GM12878 (cell line): ENCODE data around the gene MICAL3. TPM values are rescaled to one million over a fixed set of nuclear protein-coding genes. Genes with fewer than 3 reads are reported as not detected.

Experiments used
- CHD2 ChIP-seq: IDR thresholded peaks from 2 replicates; pipeline ENCODE4 v1.6.1; 2011; ENCODE audit warnings: low read depth, low read length, improper control_type of control experiment, borderline replicate concordance
- IRF4 ChIP-seq: IDR thresholded peaks from 2 replicates; pipeline ENCODE4 v1.6.1; 2011; ENCODE audit warnings: low read depth, low read length
- MYB ChIP-seq: fragments of 150-350 bp; IDR thresholded peaks from 2 replicates; pipeline ENCODE4 v1.6.1; 2014; ENCODE audit warnings: mild to moderate bottlenecking, low read depth, low read length, borderline replicate concordance
- TAF1 ChIP-seq: IDR thresholded peaks from 2 replicates; pipeline ENCODE4 v1.6.1; 2011; ENCODE audit warnings: mild to moderate bottlenecking, low read depth, low read length, borderline replicate concordance
- polyA plus RNA-seq, 11 experiments: library from polyadenylated mRNA; depleted of rRNA in 4 of 11; unstranded in 6 of 11; stranded (reverse) in 5 of 11; fragments of >200 nt; fragmentation: Nextera tagmentation in 4 of 11; fragmentation: Illumina TruSeq in 1 of 11; extraction: Ambion mirVana in 4 of 11; extraction: Trizol in 1 of 11; gene quantifications; 1 replicate in 1 of 11; 2 replicates in 10 of 11; pipeline versions ENCODE4 v1.2.1 to v1.2.3, GENCODE V29; 2011 to 2016; ENCODE audit warnings: inconsistent platforms in 2 of 11, missing spikeins in 2 of 11, low read depth in 1 of 11
- total RNA-seq, 4 experiments: library from RNA; depleted of rRNA in 3 of 4; stranded (reverse); fragments of >200 nt in 3 of 4; fragmentation: Illumina TruSeq in 1 of 4; extraction: Trizol in 1 of 4; gene quantifications; 2 replicates each; pipeline versions ENCODE4 v1.2.1 to v1.2.3, GENCODE V29; 2013 to 2021
- TF ChIP-seq, protein P1 (sequence below): IDR thresholded peaks from 2 replicates; pipeline ENCODE4 v1.6.1; 2012; ENCODE audit warnings: low read length, inconsistent platforms
- TF ChIP-seq, protein P2 (sequence below): fragments of 450-650 bp; conservative IDR thresholded peaks from 2 replicates; pipeline ENCODE4 v1.6.1; 2017; ENCODE audit warnings: mild to moderate bottlenecking, moderate library complexity
- TF ChIP-seq, protein P3 (sequence below): IDR thresholded peaks from 2 replicates; pipeline ENCODE4 v1.6.1; 2011; ENCODE audit warnings: borderline replicate concordance, low read depth, mild to moderate bottlenecking, moderate library complexity, low read length; ENCODE audit not compliant: insufficient read depth, poor library complexity, severe bottlenecking
- TF ChIP-seq, protein P4 (sequence below): fragments of 450-650 bp; IDR thresholded peaks from 2 replicates; pipeline ENCODE4 v1.6.1; 2017; ENCODE audit warnings: mild to moderate bottlenecking

MICAL3 gene
- total and polyA plus RNA-seq, 10 of the 15 experiments (the other 5 are each of a cell fraction or from before 2014, with no cell fraction given) = 2.6 to 92.2 (median 24.0) TPM

DNA sequence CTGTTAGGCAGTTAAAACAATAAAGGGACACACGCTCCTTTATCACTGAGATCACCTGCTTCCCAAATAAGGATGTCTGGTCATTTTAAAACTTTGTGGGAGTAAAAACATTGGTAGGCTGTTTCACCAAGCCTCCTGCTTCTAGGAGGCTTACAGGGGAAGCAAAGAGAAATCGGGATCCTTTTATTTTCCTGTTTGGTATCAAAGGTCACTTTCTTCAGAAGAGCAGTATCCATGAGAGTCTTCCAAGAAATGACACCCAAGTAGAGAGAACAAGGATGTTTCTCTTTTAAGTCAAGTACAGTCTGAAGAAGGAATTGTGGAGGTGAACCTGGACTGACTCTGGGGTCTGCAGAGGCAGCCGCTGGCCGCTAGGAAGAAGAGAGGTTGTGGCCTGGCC, 213.2 kb downstream of the MICAL3 start (continued):
- TF ChIP-seq, protein P1, sequence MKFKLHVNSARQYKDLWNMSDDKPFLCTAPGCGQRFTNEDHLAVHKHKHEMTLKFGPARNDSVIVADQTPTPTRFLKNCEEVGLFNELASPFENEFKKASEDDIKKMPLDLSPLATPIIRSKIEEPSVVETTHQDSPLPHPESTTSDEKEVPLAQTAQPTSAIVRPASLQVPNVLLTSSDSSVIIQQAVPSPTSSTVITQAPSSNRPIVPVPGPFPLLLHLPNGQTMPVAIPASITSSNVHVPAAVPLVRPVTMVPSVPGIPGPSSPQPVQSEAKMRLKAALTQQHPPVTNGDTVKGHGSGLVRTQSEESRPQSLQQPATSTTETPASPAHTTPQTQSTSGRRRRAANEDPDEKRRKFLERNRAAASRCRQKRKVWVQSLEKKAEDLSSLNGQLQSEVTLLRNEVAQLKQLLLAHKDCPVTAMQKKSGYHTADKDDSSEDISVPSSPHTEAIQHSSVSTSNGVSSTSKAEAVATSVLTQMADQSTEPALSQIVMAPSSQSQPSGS = no peak
- TF ChIP-seq IRF4 (no peak), CHD2 (no peak), MYB (no peak), TAF1 (no peak)
- TF ChIP-seq, protein P2, sequence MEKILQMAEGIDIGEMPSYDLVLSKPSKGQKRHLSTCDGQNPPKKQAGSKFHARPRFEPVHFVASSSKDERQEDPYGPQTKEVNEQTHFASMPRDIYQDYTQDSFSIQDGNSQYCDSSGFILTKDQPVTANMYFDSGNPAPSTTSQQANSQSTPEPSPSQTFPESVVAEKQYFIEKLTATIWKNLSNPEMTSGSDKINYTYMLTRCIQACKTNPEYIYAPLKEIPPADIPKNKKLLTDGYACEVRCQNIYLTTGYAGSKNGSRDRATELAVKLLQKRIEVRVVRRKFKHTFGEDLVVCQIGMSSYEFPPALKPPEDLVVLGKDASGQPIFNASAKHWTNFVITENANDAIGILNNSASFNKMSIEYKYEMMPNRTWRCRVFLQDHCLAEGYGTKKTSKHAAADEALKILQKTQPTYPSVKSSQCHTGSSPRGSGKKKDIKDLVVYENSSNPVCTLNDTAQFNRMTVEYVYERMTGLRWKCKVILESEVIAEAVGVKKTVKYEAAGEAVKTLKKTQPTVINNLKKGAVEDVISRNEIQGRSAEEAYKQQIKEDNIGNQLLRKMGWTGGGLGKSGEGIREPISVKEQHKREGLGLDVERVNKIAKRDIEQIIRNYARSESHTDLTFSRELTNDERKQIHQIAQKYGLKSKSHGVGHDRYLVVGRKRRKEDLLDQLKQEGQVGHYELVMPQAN = no peak
- TF ChIP-seq, protein P3, sequence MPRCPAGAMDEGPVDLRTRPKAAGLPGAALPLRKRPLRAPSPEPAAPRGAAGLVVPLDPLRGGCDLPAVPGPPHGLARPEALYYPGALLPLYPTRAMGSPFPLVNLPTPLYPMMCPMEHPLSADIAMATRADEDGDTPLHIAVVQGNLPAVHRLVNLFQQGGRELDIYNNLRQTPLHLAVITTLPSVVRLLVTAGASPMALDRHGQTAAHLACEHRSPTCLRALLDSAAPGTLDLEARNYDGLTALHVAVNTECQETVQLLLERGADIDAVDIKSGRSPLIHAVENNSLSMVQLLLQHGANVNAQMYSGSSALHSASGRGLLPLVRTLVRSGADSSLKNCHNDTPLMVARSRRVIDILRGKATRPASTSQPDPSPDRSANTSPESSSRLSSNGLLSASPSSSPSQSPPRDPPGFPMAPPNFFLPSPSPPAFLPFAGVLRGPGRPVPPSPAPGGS = no peak
- TF ChIP-seq, protein P4, sequence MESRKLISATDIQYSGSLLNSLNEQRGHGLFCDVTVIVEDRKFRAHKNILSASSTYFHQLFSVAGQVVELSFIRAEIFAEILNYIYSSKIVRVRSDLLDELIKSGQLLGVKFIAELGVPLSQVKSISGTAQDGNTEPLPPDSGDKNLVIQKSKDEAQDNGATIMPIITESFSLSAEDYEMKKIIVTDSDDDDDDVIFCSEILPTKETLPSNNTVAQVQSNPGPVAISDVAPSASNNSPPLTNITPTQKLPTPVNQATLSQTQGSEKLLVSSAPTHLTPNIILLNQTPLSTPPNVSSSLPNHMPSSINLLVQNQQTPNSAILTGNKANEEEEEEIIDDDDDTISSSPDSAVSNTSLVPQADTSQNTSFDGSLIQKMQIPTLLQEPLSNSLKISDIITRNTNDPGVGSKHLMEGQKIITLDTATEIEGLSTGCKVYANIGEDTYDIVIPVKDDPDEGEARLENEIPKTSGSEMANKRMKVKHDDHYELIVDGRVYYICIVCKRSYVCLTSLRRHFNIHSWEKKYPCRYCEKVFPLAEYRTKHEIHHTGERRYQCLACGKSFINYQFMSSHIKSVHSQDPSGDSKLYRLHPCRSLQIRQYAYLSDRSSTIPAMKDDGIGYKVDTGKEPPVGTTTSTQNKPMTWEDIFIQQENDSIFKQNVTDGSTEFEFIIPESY = no peak
